Amniotic epithelial cell (primary cell): ENCODE measurements around the gene ADAMTS17.
"Not testable (repeated sequence)": the region's sequence is repeated elsewhere in the genome, so short reads cannot be mapped to it uniquely, and the experiment has no call there.

Source experiments
- DNase-seq: peaks from one replicate; pipeline ENCODE4 v3.0.0-alpha.2; 2010; ENCODE audit warnings: low read depth

The ADAMTS17 gene

GRCh38 chr15:99993681-99994131 is 348.1 kb downstream of the ADAMTS17 start:
- no peak for DNase-seq

- no peak for DNase-seq
These were observed 348.5 kb downstream of the ADAMTS17 start for GRCh38 chr15:99993262-99993661.

GRCh38 chr15:99992611-99993231 is 349.1 kb downstream of the ADAMTS17 start:
- DNase-seq: no peak

GRCh38 chr15:99989095-99989494 is 352.7 kb downstream of the ADAMTS17 start:
- DNase-seq: no peak

GRCh38 chr15:99987701-99988100 is 354.1 kb downstream of the ADAMTS17 start:
- no peak for DNase-seq

- DNase-seq: no peak
These were observed 354.7 kb downstream of the ADAMTS17 start for GRCh38 chr15:99987119-99987506.

GRCh38 chr15:99986297-99987118 is 355.3 kb downstream of the ADAMTS17 start:
- no peak for DNase-seq

GRCh38 chr15:99985878-99986277 is 355.9 kb downstream of the ADAMTS17 start:
- DNase-seq: no peak

GRCh38 chr15:99984491-99985243 is 357.1 kb downstream of the ADAMTS17 start:
- DNase-seq: no peak

- DNase-seq: no peak
These were observed 357.9 kb downstream of the ADAMTS17 start for GRCh38 chr15:99983886-99984286.

- DNase-seq: no peak
These were observed 358.4 kb downstream of the ADAMTS17 start for GRCh38 chr15:99983171-99983885.

- no peak for DNase-seq
These were observed 359.1 kb downstream of the ADAMTS17 start for GRCh38 chr15:99982662-99983061.

- no peak for DNase-seq
These were observed 359.7 kb downstream of the ADAMTS17 start for GRCh38 chr15:99981839-99982658.

GRCh38 chr15:99981191-99981647 is 360.6 kb downstream of the ADAMTS17 start:
- DNase-seq: no peak

- no peak for DNase-seq
These were observed 361.0 kb downstream of the ADAMTS17 start for GRCh38 chr15:99980752-99981151.

- DNase-seq: not testable (repeated sequence)
These were observed 361.9 kb downstream of the ADAMTS17 start for GRCh38 chr15:99979886-99980285.

GRCh38 chr15:99979371-99979770 is 362.4 kb downstream of the ADAMTS17 start:
- no peak for DNase-seq

GRCh38 chr15:99978426-99978825 is 363.3 kb downstream of the ADAMTS17 start:
- no peak for DNase-seq

- DNase-seq: no peak
These were observed 363.8 kb downstream of the ADAMTS17 start for GRCh38 chr15:99977929-99978328.

- DNase-seq: peak; percentile 74
These were observed 364.9 kb downstream of the ADAMTS17 start for GRCh38 chr15:99976811-99977271.

- DNase-seq: no peak
These were observed 365.8 kb downstream of the ADAMTS17 start for GRCh38 chr15:99976000-99976399.
